CD14-positive monocyte (primary cell): ENCODE measurements around the gene ANKRD33. TPM values are rescaled to one million over a fixed set of nuclear protein-coding genes. Genes with fewer than 3 reads are reported as not detected.

Experiments used
- DNase-seq, 3 donors: peaks; one replicate each; pipeline ENCODE4 v3.0.0-alpha.2; 2011 to 2022
- H2AFZ ChIP-seq: 2 replicates; pipeline ENCODE4 v1.6.0; 2012; ENCODE audit warnings: mild to moderate bottlenecking, low read depth, low read length, inconsistent platforms; ENCODE audit not compliant: insufficient read depth, poor library complexity, severe bottlenecking
- H3K27ac ChIP-seq, 2 donors: 1 replicate in 1 of 2; 2 replicates in 1 of 2; pipeline ENCODE4 v1.5.1; 2012 to 2013; ENCODE audit warnings: low read length in 2 of 2, control low read depth in 1 of 2, inconsistent platforms in 1 of 2, low read depth in 1 of 2, mild to moderate bottlenecking in 1 of 2
- H3K27me3 ChIP-seq, 2 donors: one replicate each; pipeline versions ENCODE4 v1.6.0 to v1.6.1; 2011 to 2013; ENCODE audit warnings: low read length in 2 of 2; ENCODE audit not compliant: control insufficient read depth in 2 of 2, insufficient read depth in 2 of 2
- H3K36me3 ChIP-seq, 2 donors: replicated peaks in 1 of 2; 1 replicate in 1 of 2; 2 replicates in 1 of 2; pipeline versions ENCODE4 v1.5.1 to v1.6.1; 2012 to 2013; ENCODE audit warnings: low read length in 2 of 2, control low read depth in 1 of 2, inconsistent platforms in 1 of 2, mild to moderate bottlenecking in 1 of 2; ENCODE audit not compliant: insufficient read depth in 2 of 2, control insufficient read depth in 1 of 2
- H3K4me1 ChIP-seq, 2 donors: 1 replicate in 1 of 2; 2 replicates in 1 of 2; pipeline versions ENCODE4 v1.5.1 to v1.6.1; 2012 to 2013; ENCODE audit warnings: low read length in 2 of 2, control low read depth in 1 of 2, inconsistent platforms in 1 of 2, mild to moderate bottlenecking in 1 of 2, moderate library complexity in 1 of 2; ENCODE audit not compliant: insufficient read depth in 2 of 2, control insufficient read depth in 1 of 2
- H3K4me2 ChIP-seq: replicated peaks from 2 replicates; pipeline ENCODE3; 2012; ENCODE audit warnings: low read length, moderate library complexity, mild to moderate bottlenecking; ENCODE audit not compliant: poor library complexity, severe bottlenecking; ENCODE audit errors: extremely low read depth
- H3K4me3 ChIP-seq, 3 experiments: fragments of 200-600 bp in 1 of 3; sonication (generic) in 1 of 3; replicated peaks in 1 of 3; 1 replicate in 2 of 3; 2 replicates in 1 of 3; pipeline ENCODE4 v1.5.1; 2011 to 2013; ENCODE audit warnings: low read length in 3 of 3, mild to moderate bottlenecking in 3 of 3, control low read depth in 2 of 3, low read depth in 2 of 3, inconsistent platforms in 1 of 3, moderate library complexity in 1 of 3
- H3K79me2 ChIP-seq: 2 replicates; pipeline ENCODE4 v1.6.0; 2012; ENCODE audit warnings: mild to moderate bottlenecking, control low read depth, inconsistent platforms, low read length, moderate library complexity; ENCODE audit not compliant: insufficient read depth
- H3K9ac ChIP-seq: 2 replicates; pipeline ENCODE4 v1.6.0; 2017; ENCODE audit warnings: low read length, mild to moderate bottlenecking; ENCODE audit not compliant: insufficient read depth, poor library complexity, severe bottlenecking
- H3K9me3 ChIP-seq, 2 donors: replicated peaks in 1 of 2; 1 replicate in 1 of 2; 2 replicates in 1 of 2; pipeline versions ENCODE4 v1.5.1 to v1.6.1; 2012 to 2013; ENCODE audit warnings: low read length in 2 of 2, control low read depth in 1 of 2; ENCODE audit not compliant: control insufficient read depth in 1 of 2, insufficient read depth in 1 of 2
- H4K20me1 ChIP-seq: 2 replicates; pipeline ENCODE4 v1.6.0; 2012; ENCODE audit warnings: mild to moderate bottlenecking, low read length, control low read depth, moderate library complexity; ENCODE audit not compliant: insufficient read depth
- H3K27ac Mint-ChIP-seq, 7 donors: one replicate each; pipeline ENCODE4 v1.8.0; 2020; ENCODE audit warnings: mild to moderate bottlenecking in 7 of 7, mixed read lengths in 7 of 7, moderate library complexity in 6 of 7, inconsistent platforms in 2 of 7
- H3K27me3 Mint-ChIP-seq, 3 donors: one replicate each; pipeline ENCODE4 v1.8.0; 2021 to 2022; ENCODE audit warnings: low read depth in 3 of 3, mild to moderate bottlenecking in 3 of 3, mixed read lengths in 3 of 3, moderate library complexity in 3 of 3, inconsistent platforms in 1 of 3
- H3K36me3 Mint-ChIP-seq, 2 donors: one replicate each; pipeline ENCODE4 v1.8.0; 2020; ENCODE audit warnings: mixed read lengths in 2 of 2, inconsistent platforms in 1 of 2, mild to moderate bottlenecking in 1 of 2
- H3K4me1 Mint-ChIP-seq: one replicate; pipeline ENCODE4 v1.8.0; 2020; ENCODE audit warnings: mild to moderate bottlenecking, mixed read lengths
- H3K4me3 Mint-ChIP-seq, 2 donors: one replicate each; pipeline ENCODE4 v1.8.0; 2020; ENCODE audit warnings: mild to moderate bottlenecking in 2 of 2, mixed read lengths in 2 of 2, moderate library complexity in 1 of 2
- H3K9me3 Mint-ChIP-seq, 7 donors: one replicate each; pipeline ENCODE4 v1.8.0; 2020 to 2022; ENCODE audit warnings: mixed read lengths in 7 of 7, mild to moderate bottlenecking in 6 of 7, moderate library complexity in 6 of 7, inconsistent platforms in 2 of 7
- WGBS: methylation state at CpG from one replicate; pipeline ENCODE4 v1.1.5; 2013; ENCODE audit warnings: missing lambda C conversion rate; ENCODE audit not compliant: insufficient coverage; 5-methylcytosine and 5-hydroxymethylcytosine counted together
- intact Hi-C, 2 donors: fragments of 100-400 bp; cut with micrococcal nuclease; formaldehyde crosslinking; loops; one replicate each; pipeline versions ENCODE4 v1.15.0 to v1.15.1; 2023
- polyA plus RNA-seq, 3 donors: library from polyadenylated mRNA; depleted of rRNA in 1 of 3; unstranded in 2 of 3; stranded (reverse) in 1 of 3; fragments of 300-500 nt in 2 of 3; fragments of >200 nt in 1 of 3; fragmentation: Illumina TruSeq in 2 of 3; gene quantifications; 1 replicate in 2 of 3; 2 replicates in 1 of 3; pipeline ENCODE4 v1.2.3, GENCODE V29; 2012 to 2021
- TF ChIP-seq, protein P1 (sequence below): fragments of 200-600 bp; IDR thresholded peaks from one replicate; pipeline ENCODE4 v1.8.0; 2022; ENCODE audit warnings: antibody characterized with exemption, mild to moderate bottlenecking

ANKRD33 gene
- polyA plus RNA-seq, 3 donors = 0.07 TPM; not detected in 2

DNA sequence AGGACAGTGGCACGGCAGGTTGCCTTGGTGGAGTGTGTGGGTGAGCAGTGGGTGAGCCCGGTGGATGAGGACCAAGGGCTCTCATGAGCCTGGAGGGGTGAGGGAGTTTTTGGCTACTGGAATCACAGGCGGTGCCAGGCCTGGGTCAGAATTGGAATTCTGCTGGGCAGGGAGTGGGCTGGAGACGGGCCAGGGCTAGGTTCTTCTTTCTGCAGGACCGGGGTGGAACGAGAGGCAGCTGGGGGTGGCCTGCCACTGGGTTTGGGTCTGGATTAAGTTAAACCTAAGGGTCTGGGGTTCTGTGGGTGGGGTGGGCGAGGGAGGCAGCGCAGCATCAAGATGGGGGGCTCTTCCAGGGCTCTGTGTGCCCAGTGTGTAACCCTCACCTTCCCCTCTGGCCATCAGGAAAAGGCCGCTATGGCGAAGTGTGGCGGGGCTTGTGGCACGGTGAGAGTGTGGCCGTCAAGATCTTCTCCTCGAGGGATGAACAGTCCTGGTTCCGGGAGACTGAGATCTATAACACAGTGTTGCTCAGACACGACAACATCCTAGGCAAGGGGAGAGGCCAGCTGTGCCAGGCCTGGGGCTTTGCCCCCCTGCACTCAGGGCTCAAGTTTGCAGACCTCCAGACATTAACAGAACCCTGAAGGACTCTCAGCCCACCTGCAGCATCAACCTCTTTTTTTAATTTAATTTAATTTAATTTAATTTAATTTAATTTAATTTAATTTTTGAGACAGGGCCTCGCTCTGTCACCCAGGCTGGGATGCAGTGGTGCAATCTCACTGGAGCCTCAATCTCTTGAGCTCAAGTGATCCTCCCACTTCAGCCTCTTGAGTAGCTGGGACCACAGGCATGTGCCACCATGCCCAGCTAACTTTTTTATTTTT is 26.4 kb downstream of the ANKRD33 start:
- peaks cover 1 to 9% (median 4%) of the 10 kb centered on the region in 3 donors for H3K27me3 Mint-ChIP-seq
- DNase-seq = no peak
- H3K4me1 Mint-ChIP-seq = peaks cover 34% of the 10 kb centered on the region
- Histone ChIP-seq H2AFZ (no peak overlapping the region), H3K36me3 (peaks cover 0 to 22% of the 10 kb centered on the region in 2 donors), H4K20me1 (no peaks in the 10 kb centered on the region), H3K27me3 (no peaks in the 10 kb centered on the region), H3K27ac (no peak overlapping the region), H3K79me2 (peaks cover 5% of the 10 kb centered on the region), H3K9me3 (no peaks in the 10 kb centered on the region), H3K4me3 (no peak overlapping the region), H3K4me1 (peaks cover 34 to 39% of the 10 kb centered on the region in 2 donors), H3K9ac (no peak overlapping the region), H3K4me2 (no peak overlapping the region)
- intact Hi-C loops = no loop called here
- peak overlapping the region in 1 of 7 donors; percentile 32 for H3K27ac Mint-ChIP-seq
- TF ChIP-seq, protein P1, sequence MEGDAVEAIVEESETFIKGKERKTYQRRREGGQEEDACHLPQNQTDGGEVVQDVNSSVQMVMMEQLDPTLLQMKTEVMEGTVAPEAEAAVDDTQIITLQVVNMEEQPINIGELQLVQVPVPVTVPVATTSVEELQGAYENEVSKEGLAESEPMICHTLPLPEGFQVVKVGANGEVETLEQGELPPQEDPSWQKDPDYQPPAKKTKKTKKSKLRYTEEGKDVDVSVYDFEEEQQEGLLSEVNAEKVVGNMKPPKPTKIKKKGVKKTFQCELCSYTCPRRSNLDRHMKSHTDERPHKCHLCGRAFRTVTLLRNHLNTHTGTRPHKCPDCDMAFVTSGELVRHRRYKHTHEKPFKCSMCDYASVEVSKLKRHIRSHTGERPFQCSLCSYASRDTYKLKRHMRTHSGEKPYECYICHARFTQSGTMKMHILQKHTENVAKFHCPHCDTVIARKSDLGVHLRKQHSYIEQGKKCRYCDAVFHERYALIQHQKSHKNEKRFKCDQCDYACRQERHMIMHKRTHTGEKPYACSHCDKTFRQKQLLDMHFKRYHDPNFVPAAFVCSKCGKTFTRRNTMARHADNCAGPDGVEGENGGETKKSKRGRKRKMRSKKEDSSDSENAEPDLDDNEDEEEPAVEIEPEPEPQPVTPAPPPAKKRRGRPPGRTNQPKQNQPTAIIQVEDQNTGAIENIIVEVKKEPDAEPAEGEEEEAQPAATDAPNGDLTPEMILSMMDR = no peak
- no peak overlapping the region for H3K4me3 Mint-ChIP-seq
- H3K36me3 Mint-ChIP-seq = peaks cover 11 to 32% of the 10 kb centered on the region in 2 donors
- WGBS = 91% methylated on average over 12 of the region's 17 CpGs
- no peaks in the 10 kb centered on the region for H3K9me3 Mint-ChIP-seq

DNA sequence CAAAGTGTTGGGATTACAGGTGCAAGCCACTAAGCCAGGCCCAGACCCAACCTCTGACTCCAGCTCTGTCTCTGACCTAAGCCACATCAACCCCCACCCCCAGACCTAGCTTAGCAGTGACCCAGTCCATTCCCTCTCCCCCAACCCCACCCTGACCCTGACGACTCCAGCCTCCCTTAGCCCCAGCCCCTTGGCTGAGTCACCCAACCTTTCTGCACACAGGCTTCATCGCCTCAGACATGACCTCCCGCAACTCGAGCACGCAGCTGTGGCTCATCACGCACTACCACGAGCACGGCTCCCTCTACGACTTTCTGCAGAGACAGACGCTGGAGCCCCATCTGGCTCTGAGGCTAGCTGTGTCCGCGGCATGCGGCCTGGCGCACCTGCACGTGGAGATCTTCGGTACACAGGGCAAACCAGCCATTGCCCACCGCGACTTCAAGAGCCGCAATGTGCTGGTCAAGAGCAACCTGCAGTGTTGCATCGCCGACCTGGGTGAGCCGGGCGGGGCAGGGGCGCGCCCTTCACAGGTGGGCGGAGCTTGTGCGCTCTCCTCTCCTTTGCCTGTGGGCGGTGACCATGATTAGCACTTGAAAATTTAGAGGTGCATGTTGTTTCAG is 27.2 kb downstream of the ANKRD33 start:
- no peaks in the 10 kb centered on the region for H3K9me3 Mint-ChIP-seq
- 96% methylated on average over 25 of the region's 28 CpGs for WGBS
- H3K9ac ChIP-seq = no peak overlapping the region
- H3K27ac Mint-ChIP-seq = no peak overlapping the region
- no peak overlapping the region for H3K4me3 ChIP-seq
- peaks cover 0 to 28% of the 10 kb centered on the region in 2 donors for H3K36me3 ChIP-seq
- DNase-seq = no peak
- H2AFZ ChIP-seq = no peak overlapping the region
- H3K4me1 Mint-ChIP-seq = peaks cover 34% of the 10 kb centered on the region
- no peak overlapping the region for H3K27ac ChIP-seq
- no peaks in the 10 kb centered on the region for H3K9me3 ChIP-seq
- H3K4me3 Mint-ChIP-seq = no peak overlapping the region
- no peaks in the 10 kb centered on the region for H4K20me1 ChIP-seq
- TF ChIP-seq, protein P1 = no peak
- intact Hi-C loops = no loop called here
- peaks cover 1 to 9% (median 4%) of the 10 kb centered on the region in 3 donors for H3K27me3 Mint-ChIP-seq
- no peak overlapping the region for H3K4me2 ChIP-seq
- H3K79me2 ChIP-seq = peaks cover 5% of the 10 kb centered on the region
- no peaks in the 10 kb centered on the region for H3K27me3 ChIP-seq
- H3K4me1 ChIP-seq = peaks cover 34 to 38% of the 10 kb centered on the region in 2 donors
- H3K36me3 Mint-ChIP-seq = peaks cover 11 to 35% of the 10 kb centered on the region in 2 donors
